Activated T-helper 1 cell treated with anti-CD3 and anti-CD28 coated beads, Interleukin-2, amount 50 U/mL, for 16 hours (primary cell): ENCODE data around the gene PRKAG2.
A peak's percentile ranks its signal among the peaks of the same experiment; 100 is the strongest.

Experiments
- DNase-seq, 2 donors: peaks; one replicate each; pipeline ENCODE4 v3.0.0-alpha.2; 2020; ENCODE audit warnings: low read depth in 1 of 2, low spot score in 1 of 2

The PRKAG2 gene

GRCh38 chr7:151663382-151664100 is 213.4 kb downstream of the PRKAG2 start:
- no peak for DNase-seq

GRCh38 chr7:151662251-151662826 is 214.6 kb downstream of the PRKAG2 start:
- DNase-seq = no peak

- no peak for DNase-seq
Observed at GRCh38 chr7:151661587-151661986, 215.3 kb downstream of the PRKAG2 start.

- DNase-seq = no peak
Observed at GRCh38 chr7:151660141-151660540, 216.8 kb downstream of the PRKAG2 start.

- DNase-seq = no peak
Observed at GRCh38 chr7:151659219-151659618, 217.7 kb downstream of the PRKAG2 start.

GRCh38 chr7:151658778-151659177 is 218.1 kb downstream of the PRKAG2 start:
- no peak for DNase-seq

GRCh38 chr7:151657173-151657572 is 219.7 kb downstream of the PRKAG2 start:
- DNase-seq = no peak

- no peak for DNase-seq
Observed at GRCh38 chr7:151655555-151655954, 221.4 kb downstream of the PRKAG2 start.

- DNase-seq = no peak
Observed at GRCh38 chr7:151652111-151652510, 224.8 kb downstream of the PRKAG2 start.

GRCh38 chr7:151650161-151650560 is 226.8 kb downstream of the PRKAG2 start:
- no peak for DNase-seq

GRCh38 chr7:151648429-151648828 is 228.5 kb downstream of the PRKAG2 start:
- no peak for DNase-seq

GRCh38 chr7:151647874-151648273 is 229.0 kb downstream of the PRKAG2 start:
- no peak for DNase-seq

- DNase-seq = no peak
Observed at GRCh38 chr7:151647006-151647405, 229.9 kb downstream of the PRKAG2 start.

- no peak for DNase-seq
Observed at GRCh38 chr7:151645311-151645710, 231.6 kb downstream of the PRKAG2 start.

- no peak for DNase-seq
Observed at GRCh38 chr7:151644554-151644953, 232.4 kb downstream of the PRKAG2 start.

GRCh38 chr7:151642746-151643145 is 234.2 kb downstream of the PRKAG2 start:
- no peak for DNase-seq

GRCh38 chr7:151641587-151641986 is 235.3 kb downstream of the PRKAG2 start:
- DNase-seq = no peak

GRCh38 chr7:151637781-151638261 is 239.1 kb downstream of the PRKAG2 start:
- no peak for DNase-seq

- no peak for DNase-seq
Observed at GRCh38 chr7:151634643-151635042, 242.3 kb downstream of the PRKAG2 start.

GRCh38 chr7:151633516-151633812 is 243.5 kb downstream of the PRKAG2 start:
- no peak for DNase-seq

GRCh38 chr7:151632750-151633515 is 244.0 kb downstream of the PRKAG2 start:
- peak; percentile 16 to 35 for DNase-seq
